Stimulated activated CD8-positive, alpha-beta memory T cell treated with anti-CD3 and anti-CD28 coated beads, Interleukin-7, amount 100 ng/mL, for 4 hours (primary cell): ENCODE data around the gene UBALD2.
"Not testable (repeated sequence)": the region's sequence is repeated elsewhere in the genome, so short reads cannot be mapped to it uniquely, and the experiment has no call there.

ENCODE experiments used
- DNase-seq, 2 donors: peaks; one replicate each; pipeline ENCODE4 v3.0.0-alpha.2; 2020; ENCODE audit warnings: low read depth in 2 of 2

Gene UBALD2

GRCh38 chr17:76265624-76266243 lies 586 bp downstream of the UBALD2 start:
- DNase-seq: no peak

- no peak for DNase-seq
Measured at GRCh38 chr17:76266244-76266938, 1.2 kb downstream of the UBALD2 start.

GRCh38 chr17:76267051-76267576 lies 2.0 kb downstream of the UBALD2 start:
- no peak for DNase-seq

GRCh38 chr17:76267581-76268001 lies 2.4 kb downstream of the UBALD2 start:
- not testable (repeated sequence) for DNase-seq

- peak; percentile 62 to 72 for DNase-seq
Measured at GRCh38 chr17:76268015-76268749, 3.0 kb downstream of the UBALD2 start.

GRCh38 chr17:76268991-76269981 lies 4.1 kb downstream of the UBALD2 start:
- DNase-seq: no peak

- DNase-seq: no peak
Measured at GRCh38 chr17:76270127-76270592, 5.0 kb downstream of the UBALD2 start.

- no peak for DNase-seq
Measured at GRCh38 chr17:76270770-76271668, 5.9 kb downstream of the UBALD2 start.

GRCh38 chr17:76271669-76272540 lies 6.8 kb downstream of the UBALD2 start:
- DNase-seq: peak; percentile 80 to 84

GRCh38 chr17:76272541-76273444 lies 7.6 kb downstream of the UBALD2 start:
- DNase-seq: peak in 1 of 2 donors; percentile 50

- no peak for DNase-seq
Measured at GRCh38 chr17:76273445-76274111, 8.4 kb downstream of the UBALD2 start.

GRCh38 chr17:76274112-76274956 lies 9.2 kb downstream of the UBALD2 start:
- DNase-seq: no peak

- no peak for DNase-seq
Measured at GRCh38 chr17:76275382-76276068, 10.4 kb downstream of the UBALD2 start.

GRCh38 chr17:76276069-76276431 lies 10.9 kb downstream of the UBALD2 start:
- DNase-seq: no peak

GRCh38 chr17:76276461-76277299 lies 11.5 kb downstream of the UBALD2 start:
- no peak for DNase-seq
